ENCODE results near the gene SCGB1D4.

The SCGB1D4 gene, protein sequence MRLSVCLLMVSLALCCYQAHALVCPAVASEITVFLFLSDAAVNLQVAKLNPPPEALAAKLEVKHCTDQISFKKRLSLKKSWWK

GRCh38 chr11:62298975-62299374 is at the start of gene SCGB1D4:
SCGB1D4 (minus strand) TSS chr11:62299075; CDS start chr11:62299010, 65 bp downstream.
- TF ChIP-seq GATA3 (IDR thresholded peaks at IDR 0.05; ENCODE audit: low read depth, low read length) (no peak), GATA2 (IDR thresholded peaks at IDR 0.05; ENCODE audit: low read depth, low read length) (no peak)

DNA sequence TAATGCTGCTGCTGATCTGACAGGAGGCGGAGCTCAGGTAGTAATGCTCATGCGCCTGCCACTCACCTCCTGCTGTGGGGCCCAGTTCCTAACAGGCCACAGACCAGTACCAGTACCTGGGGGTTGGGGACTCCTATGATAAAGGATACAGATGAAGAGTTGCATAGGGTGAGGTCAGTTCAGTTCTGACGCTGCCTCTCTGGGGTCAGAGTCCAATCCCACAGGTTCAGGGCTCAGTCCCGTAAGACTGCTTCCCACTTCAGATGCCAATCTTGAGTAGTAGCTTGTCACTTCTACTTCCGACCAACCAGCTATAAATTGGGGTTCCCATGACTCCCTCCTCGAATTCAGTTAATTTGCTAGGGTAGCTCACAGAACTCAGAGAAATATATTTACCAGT is 47.0 kb upstream of the SCGB1D4 start:
- no peak for TF ChIP-seq GATA3 (IDR thresholded peaks at IDR 0.05; ENCODE audit: low read depth, low read length)
- no peak for TF ChIP-seq GATA2 (IDR thresholded peaks at IDR 0.05; ENCODE audit: low read depth, low read length)

GRCh38 chr11:62344210-62344609 is 45.3 kb upstream of the SCGB1D4 start:
- TF ChIP-seq GATA2 (IDR thresholded peaks at IDR 0.05; ENCODE audit: low read depth, low read length), result no peak

DNA sequence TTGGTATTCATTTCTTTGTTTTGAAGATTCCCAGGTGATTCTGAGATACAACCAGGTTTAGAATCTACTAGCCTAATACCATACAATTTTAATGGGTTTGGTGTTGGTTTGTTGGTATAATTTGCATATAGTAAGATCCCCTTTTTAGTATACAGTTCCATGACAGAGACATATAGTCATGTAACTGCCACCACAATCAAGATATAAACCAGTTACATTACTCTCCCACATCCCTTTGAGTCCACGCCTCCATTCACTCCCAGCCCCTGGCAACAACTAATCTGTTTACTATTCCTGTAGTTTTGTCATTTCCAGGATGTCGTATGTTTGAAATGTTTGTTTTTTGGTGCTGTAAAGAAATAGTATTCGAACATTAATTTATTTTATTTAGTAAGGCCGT is 42.7 kb upstream of the SCGB1D4 start:
- TF ChIP-seq GATA2 (IDR thresholded peaks at IDR 0.05; ENCODE audit: low read depth, low read length), result no peak

GRCh38 chr11:62340269-62340901 is 41.5 kb upstream of the SCGB1D4 start:
- TF ChIP-seq GATA3 (IDR thresholded peaks at IDR 0.05; ENCODE audit: low read depth, low read length), result no peak
- TF ChIP-seq GATA2 (IDR thresholded peaks at IDR 0.05; ENCODE audit: low read depth, low read length), result no peak

- TF ChIP-seq GATA2 (IDR thresholded peaks at IDR 0.05; ENCODE audit: low read depth, low read length), result no peak
Measured at GRCh38 chr11:62338218-62338617, 39.3 kb upstream of the SCGB1D4 start.

DNA sequence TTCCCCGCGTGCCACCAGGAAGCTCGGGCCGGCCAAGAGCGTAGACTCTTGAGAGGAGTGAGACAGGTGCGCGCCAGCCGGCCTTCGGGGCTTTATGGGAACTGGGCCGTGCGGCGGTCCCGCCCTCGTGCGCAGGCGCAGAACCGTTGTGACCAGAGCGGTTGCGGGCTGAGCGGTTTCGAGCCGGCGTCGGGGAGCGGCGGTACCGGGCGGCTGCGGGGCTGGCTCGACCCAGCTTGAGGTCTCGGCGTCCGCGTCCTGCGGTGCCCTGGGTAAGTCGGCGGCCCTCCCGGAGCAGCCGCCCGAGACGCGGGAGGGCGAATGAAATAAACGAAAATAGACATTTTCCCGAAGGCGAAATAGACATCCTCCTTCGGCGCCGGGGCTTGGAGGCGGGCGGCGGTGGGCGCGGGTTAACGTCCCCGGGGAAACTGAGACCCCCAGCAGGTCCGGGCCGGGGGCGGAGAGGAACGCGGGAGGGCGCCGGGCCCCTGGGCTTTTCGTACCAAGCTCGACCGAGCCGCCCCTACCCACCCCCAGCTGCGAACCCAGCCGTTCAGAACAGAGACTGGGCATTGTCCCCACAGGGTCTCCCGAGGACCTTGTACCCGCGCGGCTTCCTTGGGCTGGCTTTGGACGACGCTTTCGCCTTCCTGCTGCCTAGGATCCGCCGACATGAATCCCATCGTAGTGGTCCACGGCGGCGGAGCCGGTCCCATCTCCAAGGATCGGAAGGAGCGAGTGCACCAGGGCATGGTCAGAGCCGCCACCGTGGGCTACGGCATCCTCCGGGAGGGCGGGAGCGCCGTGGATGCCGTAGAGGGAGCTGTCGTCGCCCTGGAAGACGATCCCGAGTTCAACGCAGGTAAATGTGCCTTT is 38.7 kb upstream of the SCGB1D4 start, which contains the start of gene ASRGL1:
Gene ASRGL1 (plus strand): TSS at position 146 of the 879 bp plus-strand sequence. CDS start 530 bp downstream, at position 676.
- TF ChIP-seq GATA2 (IDR thresholded peaks at IDR 0.05; ENCODE audit: low read depth, low read length), result no peak
- no peak for TF ChIP-seq GATA3 (IDR thresholded peaks at IDR 0.05; ENCODE audit: low read depth, low read length)

GRCh38 chr11:62333768-62334167 is 34.9 kb upstream of the SCGB1D4 start:
- TF ChIP-seq GATA2 (IDR thresholded peaks at IDR 0.05; ENCODE audit: low read depth, low read length) (no peak), GATA3 (IDR thresholded peaks at IDR 0.05; ENCODE audit: low read depth, low read length) (no peak)

- TF ChIP-seq GATA2 (IDR thresholded peaks at IDR 0.05; ENCODE audit: low read depth, low read length), result no peak
- TF ChIP-seq GATA3 (IDR thresholded peaks at IDR 0.05; ENCODE audit: low read depth, low read length), result no peak
Measured at GRCh38 chr11:62324731-62325556, 26.1 kb upstream of the SCGB1D4 start.

GRCh38 chr11:62322524-62322923 is 23.6 kb upstream of the SCGB1D4 start:
- TF ChIP-seq GATA2 (IDR thresholded peaks at IDR 0.05; ENCODE audit: low read depth, low read length), result no peak
- no peak for TF ChIP-seq GATA3 (IDR thresholded peaks at IDR 0.05; ENCODE audit: low read depth, low read length)

DNA sequence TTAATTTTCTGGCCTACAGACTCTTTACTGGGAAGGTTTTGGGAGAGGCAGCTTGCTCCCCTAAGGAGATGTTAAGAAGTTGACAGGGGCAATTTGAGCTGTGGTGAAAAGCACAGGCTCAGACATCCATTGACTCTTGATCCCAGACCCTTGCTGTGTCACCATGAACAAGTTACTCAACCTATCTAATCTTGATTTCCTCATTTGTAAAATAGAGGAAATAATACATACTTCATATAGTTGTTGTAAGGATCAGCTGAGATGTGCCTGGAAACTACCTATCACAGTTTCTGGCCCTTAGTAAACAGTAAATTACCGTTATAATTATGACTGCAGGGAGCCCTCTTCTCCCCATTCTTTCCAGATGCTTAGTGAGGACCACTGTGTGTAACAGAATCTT is 16.6 kb upstream of the SCGB1D4 start:
- TF ChIP-seq GATA3 (IDR thresholded peaks at IDR 0.05; ENCODE audit: low read depth, low read length) (no peak), GATA2 (IDR thresholded peaks at IDR 0.05; ENCODE audit: low read depth, low read length) (no peak)

DNA sequence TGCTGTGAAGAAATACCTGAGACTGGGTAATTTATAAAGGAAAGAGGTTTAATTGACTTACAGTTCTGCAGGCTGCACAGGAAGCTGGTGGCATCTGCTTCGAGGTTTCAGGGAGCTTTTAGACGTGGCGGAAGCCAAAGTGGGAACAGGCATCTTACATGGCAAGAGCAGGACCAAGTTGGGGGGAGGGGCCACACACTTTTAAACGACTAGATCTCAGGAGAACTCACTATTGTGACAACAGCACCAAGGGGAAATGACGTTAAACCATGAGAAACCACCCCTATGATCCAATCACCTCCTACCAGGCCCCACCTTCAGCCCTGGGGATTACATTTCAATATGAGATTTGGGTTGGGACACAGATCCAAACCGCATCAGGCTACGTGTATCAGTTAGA is 11.1 kb upstream of the SCGB1D4 start:
- TF ChIP-seq GATA3 (IDR thresholded peaks at IDR 0.05; ENCODE audit: low read depth, low read length) (no peak), GATA2 (IDR thresholded peaks at IDR 0.05; ENCODE audit: low read depth, low read length) (no peak)

DNA sequence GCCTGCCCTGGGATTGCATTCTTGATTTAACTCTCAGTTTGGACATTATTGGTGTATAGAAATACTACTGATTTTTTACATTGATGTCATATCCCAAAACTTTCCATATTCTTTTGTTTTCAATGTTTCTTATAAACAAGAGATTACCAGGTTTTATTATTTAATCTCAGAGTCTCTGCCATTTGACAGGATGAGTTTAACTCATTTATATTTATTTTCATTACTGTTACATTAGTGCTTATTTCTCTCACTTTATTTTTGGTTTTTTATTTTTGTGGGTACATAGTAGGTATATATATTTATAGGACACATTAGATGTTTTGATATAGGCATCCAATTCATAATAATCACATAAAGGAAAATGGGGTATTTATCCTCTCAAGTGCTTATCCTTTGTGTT is 9.1 kb upstream of the SCGB1D4 start:
- TF ChIP-seq GATA3 (IDR thresholded peaks at IDR 0.05; ENCODE audit: low read depth, low read length), result no peak
- no peak for TF ChIP-seq GATA2 (IDR thresholded peaks at IDR 0.05; ENCODE audit: low read depth, low read length)

- no peak for TF ChIP-seq GATA2 (IDR thresholded peaks at IDR 0.05; ENCODE audit: low read depth, low read length)
- TF ChIP-seq GATA3 (IDR thresholded peaks at IDR 0.05; ENCODE audit: low read depth, low read length), result no peak
Measured at GRCh38 chr11:62306227-62306626, 7.4 kb upstream of the SCGB1D4 start.
